ENCODE measurements around the gene SMG6.

Gene SMG6

GRCh38 chr17:2049333-2050299 lies 254.0 kb downstream of the SMG6 start:
- peak; percentile 84 to 87 for DNase-seq (ENCODE audit: low read depth in 2 of 2)

GRCh38 chr17:2048805-2049204 lies 254.8 kb downstream of the SMG6 start:
- DNase-seq (ENCODE audit: low read depth in 2 of 2) = no peak

- DNase-seq (ENCODE audit: low read depth in 2 of 2) = no peak
These were observed 256.0 kb downstream of the SMG6 start for GRCh38 chr17:2047590-2047989.

DNA sequence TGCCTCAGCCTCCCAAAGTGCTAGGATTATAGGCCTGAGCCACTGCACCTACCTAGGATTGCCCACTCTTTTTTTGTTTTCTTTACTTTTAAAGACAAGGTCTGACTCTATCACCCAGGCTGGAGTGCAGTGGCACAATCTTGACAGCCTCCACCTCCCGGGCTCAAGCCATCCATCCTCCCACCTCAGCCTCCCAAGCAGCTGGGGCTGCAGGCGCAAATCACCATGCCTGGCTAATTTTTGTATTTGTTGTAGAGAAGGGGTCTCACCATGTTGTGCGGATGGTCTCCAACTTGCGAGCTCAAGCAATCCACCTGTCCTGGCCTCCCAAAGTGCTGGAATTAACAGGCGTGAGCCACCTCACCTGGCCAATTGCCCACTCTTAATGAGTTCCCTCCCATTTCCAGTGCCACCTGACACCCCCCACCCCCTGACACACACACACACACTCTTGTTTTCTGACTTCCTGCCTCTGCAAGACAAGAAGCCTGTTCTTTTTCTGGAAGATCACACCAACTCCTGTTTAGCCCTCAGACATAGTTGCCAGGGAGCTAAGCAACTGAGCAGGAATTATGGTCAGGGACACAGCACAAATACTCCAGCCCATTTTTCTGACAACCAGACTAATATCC lies 259.2 kb downstream of the SMG6 start:
- DNase-seq (ENCODE audit: low read depth in 2 of 2) = no peak

DNA sequence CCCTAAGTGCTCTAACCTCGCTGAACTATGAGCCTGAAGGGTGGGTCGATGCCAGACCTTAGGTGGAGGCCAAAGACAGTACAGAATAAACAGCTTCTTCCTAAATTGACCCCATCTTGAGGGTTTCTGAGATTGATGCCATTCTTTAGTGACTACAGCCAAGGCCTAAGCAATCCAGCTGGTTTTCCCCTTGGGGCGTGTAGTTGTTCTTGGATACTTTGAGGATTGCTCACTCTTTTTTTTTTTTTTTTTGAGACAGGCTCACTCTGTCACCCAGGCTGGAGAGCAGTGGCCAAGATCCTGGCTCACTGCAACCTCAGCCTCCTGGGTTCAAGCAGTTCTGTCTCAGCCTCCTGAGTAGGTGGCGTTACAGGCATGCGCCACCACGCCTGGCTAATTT lies 259.8 kb downstream of the SMG6 start:
- DNase-seq (ENCODE audit: low read depth in 2 of 2) = no peak

- no peak for DNase-seq (ENCODE audit: low read depth in 2 of 2)
These were observed 260.7 kb downstream of the SMG6 start for GRCh38 chr17:2042933-2043332.

GRCh38 chr17:2042390-2042847 lies 261.2 kb downstream of the SMG6 start:
- DNase-seq (ENCODE audit: low read depth in 2 of 2) = no peak

GRCh38 chr17:2041561-2042389 lies 261.8 kb downstream of the SMG6 start, which contains the start of gene OVCA2:
Gene OVCA2 (plus strand): TSS chr17:2042022. CDS start chr17:2042048, 26 bp downstream.
- DNase-seq (ENCODE audit: low read depth in 2 of 2) = peak; percentile 94 to 98

- DNase-seq (ENCODE audit: low read depth in 2 of 2) = no peak
These were observed 262.5 kb downstream of the SMG6 start for GRCh38 chr17:2040942-2041560.

- no peak for DNase-seq (ENCODE audit: low read depth in 2 of 2)
These were observed 263.3 kb downstream of the SMG6 start for GRCh38 chr17:2040219-2040827.

DNA sequence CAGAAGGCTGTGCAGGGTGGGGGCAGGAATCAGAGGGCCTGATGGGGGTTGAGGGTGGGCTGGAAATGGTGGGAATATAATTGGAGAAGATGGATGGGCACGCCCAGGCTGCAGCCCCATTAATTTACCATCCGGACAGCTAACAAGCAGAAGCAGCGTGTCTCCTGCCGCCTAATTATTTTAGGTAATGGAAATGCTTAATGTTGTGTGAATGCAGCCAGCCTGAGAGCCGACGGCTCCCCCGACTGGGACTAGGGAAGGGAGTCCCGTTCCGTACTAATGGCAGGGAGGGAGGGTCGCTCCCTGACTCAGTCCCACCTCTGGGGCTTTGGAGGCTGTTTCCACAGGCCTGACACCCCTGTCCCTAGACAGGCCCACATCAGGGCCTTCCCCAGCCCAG lies 266.4 kb downstream of the SMG6 start:
- DNase-seq (ENCODE audit: low read depth in 2 of 2) = no peak

- DNase-seq (ENCODE audit: low read depth in 2 of 2) = no peak
These were observed 267.8 kb downstream of the SMG6 start for GRCh38 chr17:2035541-2036488.

GRCh38 chr17:2034806-2035540 lies 268.6 kb downstream of the SMG6 start:
- DNase-seq (ENCODE audit: low read depth in 2 of 2) = no peak

DNA sequence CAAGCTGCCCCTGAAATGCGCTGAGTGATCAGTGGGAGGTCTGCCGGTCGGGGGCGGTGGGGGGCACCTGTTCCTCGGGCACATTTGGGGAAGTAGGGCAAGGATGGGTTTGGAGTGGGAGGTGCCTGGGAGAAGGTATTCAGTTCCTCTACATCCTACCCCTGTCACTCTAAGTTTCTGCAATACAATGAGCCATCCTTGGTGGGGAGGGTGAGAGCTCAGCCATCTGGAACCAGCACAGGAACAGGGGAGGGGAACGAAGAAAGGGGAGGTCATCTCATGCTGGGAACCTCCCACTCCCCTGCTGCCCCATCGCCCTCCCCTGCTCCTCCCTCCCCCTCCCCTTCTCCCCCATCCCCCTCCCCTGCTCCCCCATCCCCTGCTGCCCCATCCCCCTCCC lies 269.4 kb downstream of the SMG6 start:
- no peak for DNase-seq (ENCODE audit: low read depth in 2 of 2)

- DNase-seq (ENCODE audit: low read depth in 2 of 2) = no peak
These were observed 270.4 kb downstream of the SMG6 start for GRCh38 chr17:2033153-2033552.

GRCh38 chr17:2030779-2031163 lies 272.8 kb downstream of the SMG6 start:
- no peak for DNase-seq (ENCODE audit: low read depth in 2 of 2)

GRCh38 chr17:2029911-2030778 lies 273.4 kb downstream of the SMG6 start, which contains the start of gene DPH1:
Gene DPH1 (plus strand): TSS chr17:2030153. CDS start chr17:2030170, 17 bp downstream.
- peak; percentile 68 to 79 for DNase-seq (ENCODE audit: low read depth in 2 of 2)

DNA sequence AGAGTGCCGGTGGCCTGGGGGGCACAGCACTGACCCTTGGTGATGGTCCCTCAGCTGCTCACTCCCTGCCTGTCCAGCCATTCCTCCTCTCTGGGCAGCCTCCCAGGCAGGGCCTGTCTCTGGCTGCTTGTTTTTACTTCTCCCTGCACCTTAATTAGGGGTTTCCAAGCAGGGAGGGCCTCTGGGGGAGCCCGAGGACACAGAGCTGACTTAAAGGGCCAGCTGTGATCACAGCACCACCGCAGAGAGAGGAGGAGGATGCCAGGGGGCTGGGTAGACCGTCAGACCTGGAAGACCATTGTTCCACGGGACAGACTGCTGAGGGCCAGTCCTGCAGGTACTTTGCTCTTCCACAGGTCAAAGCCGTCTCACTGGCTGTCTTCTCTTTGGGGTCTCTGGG lies 274.8 kb downstream of the SMG6 start:
- DNase-seq (ENCODE audit: low read depth in 2 of 2) = no peak

All from stimulated activated CD8-positive, alpha-beta memory T cell treated with anti-CD3 and anti-CD28 coated beads, Interleukin-7, amount 100 ng/mL, for 1 hour (primary cell).